GM23338 (cell line): Measurements from ENCODE around the gene DCAF16. TPM values are rescaled to one million over a fixed set of nuclear protein-coding genes. Genes with fewer than 3 reads are reported as not detected.

Experiments
- ATAC-seq: fragments of 200-7000 bp; cut with Tn5 transposase; 3 replicates; pipeline ENCODE4 v1.9.1; 2020
- DNase-seq: peaks from one replicate; pipeline ENCODE4 v3.0.0-alpha.2; 2015; ENCODE audit warnings: low spot score
- H2AFZ ChIP-seq: fragments of 200-600 bp; sonication (generic); 2 replicates; pipeline ENCODE4 v1.8.0; 2016; ENCODE audit warnings: antibody characterized with exemption, mild to moderate bottlenecking, moderate library complexity
- H3F3A ChIP-seq: fragments of 200-600 bp; sonication (generic); replicated peaks from 2 replicates; pipeline ENCODE4 v1.8.0; 2017; ENCODE audit warnings: antibody characterized with exemption, mixed run types, low read depth
- H3K27ac ChIP-seq: fragments of 200-600 bp; sonication (generic); 2 replicates; pipeline ENCODE4 v1.6.1; 2016; ENCODE audit warnings: low read depth
- H3K27me3 ChIP-seq: fragments of 200-600 bp; sonication (generic); 2 replicates; pipeline ENCODE4 v1.8.0; 2016; ENCODE audit warnings: mild to moderate bottlenecking, mixed run types, moderate library complexity; ENCODE audit not compliant: insufficient read depth
- H3K36me3 ChIP-seq: fragments of 200-600 bp; sonication (generic); 2 replicates; pipeline ENCODE4 v1.8.0; 2016; ENCODE audit warnings: mild to moderate bottlenecking; ENCODE audit not compliant: insufficient read depth
- H3K4me1 ChIP-seq: fragments of 200-600 bp; sonication (generic); 2 replicates; pipeline ENCODE4 v1.8.0; 2016; ENCODE audit warnings: mild to moderate bottlenecking, moderate library complexity; ENCODE audit not compliant: insufficient read depth
- H3K4me2 ChIP-seq: fragments of 200-600 bp; sonication (generic); 2 replicates; pipeline ENCODE4 v1.7.1; 2017; ENCODE audit warnings: mixed run types
- H3K4me3 ChIP-seq: fragments of 200-600 bp; sonication (generic); 2 replicates; pipeline ENCODE4 v1.6.1; 2016; ENCODE audit warnings: mixed run types
- H3K79me2 ChIP-seq: fragments of 200-600 bp; sonication (generic); replicated peaks from 2 replicates; pipeline ENCODE4 v1.8.0; 2017; ENCODE audit warnings: mild to moderate bottlenecking; ENCODE audit not compliant: insufficient read depth
- H3K9me2 ChIP-seq: fragments of 200-600 bp; sonication (generic); 2 replicates; pipeline ENCODE4 v1.8.0; 2017; ENCODE audit not compliant: insufficient read depth
- H4K20me1 ChIP-seq: fragments of 200-600 bp; sonication (generic); replicated peaks from 2 replicates; pipeline ENCODE4 v1.8.0; 2017; ENCODE audit warnings: mild to moderate bottlenecking; ENCODE audit not compliant: insufficient read depth
- H3K27ac Mint-ChIP-seq: 2 replicates; pipeline ENCODE4 v1.8.0; 2020; ENCODE audit warnings: inconsistent platforms, mild to moderate bottlenecking, moderate library complexity, mixed read lengths
- H3K27me3 Mint-ChIP-seq: 3 replicates; pipeline ENCODE4 v1.8.0; 2022; ENCODE audit warnings: low read depth, mild to moderate bottlenecking, moderate library complexity, mixed read lengths, inconsistent platforms; ENCODE audit not compliant: insufficient read depth, poor library complexity
- H3K36me3 Mint-ChIP-seq: 3 replicates; pipeline ENCODE4 v1.8.0; 2021; ENCODE audit warnings: low read depth, mild to moderate bottlenecking, inconsistent platforms, moderate library complexity, mixed read lengths
- H3K4me1 Mint-ChIP-seq: 3 replicates; pipeline ENCODE4 v1.8.0; 2020; ENCODE audit warnings: mild to moderate bottlenecking, inconsistent platforms, mixed read lengths
- H3K4me3 Mint-ChIP-seq: 3 replicates; pipeline ENCODE4 v1.8.0; 2021; ENCODE audit warnings: moderate library complexity, mild to moderate bottlenecking, inconsistent platforms, mixed read lengths
- H3K9me3 Mint-ChIP-seq: 3 replicates; pipeline ENCODE4 v1.8.0; 2020; ENCODE audit warnings: moderate library complexity, mild to moderate bottlenecking, inconsistent platforms, mixed read lengths
- CREB1 ChIP-seq: fragments of 250-450 bp; sonication (Bioruptor Pico); IDR thresholded peaks from 2 replicates; pipeline ENCODE4 v1.5.0; 2020; ENCODE audit warnings: low read depth, mild to moderate bottlenecking, moderate library complexity
- CTCF ChIP-seq, 2 experiments: fragments of 200-600 bp in 1 of 2; sonication (generic) in 1 of 2; conservative IDR thresholded peaks; 2 replicates each; pipeline versions ENCODE4 v1.5.1 to v1.6.1; 2016 to 2017; ENCODE audit warnings: antibody characterized with exemption in 2 of 2, low read depth in 2 of 2, mild to moderate bottlenecking in 2 of 2, moderate library complexity in 1 of 2
- ETS1 ChIP-seq: IDR thresholded peaks from 2 replicates; pipeline ENCODE4 v1.6.1; 2016; ENCODE audit warnings: antibody characterized with exemption
- EZH2 ChIP-seq: fragments of 200-600 bp; sonication (generic); IDR thresholded peaks from one replicate; pipeline ENCODE4 v1.8.0; 2017; ENCODE audit warnings: antibody characterized with exemption, mild to moderate bottlenecking, low read depth; ENCODE audit not compliant: unreplicated experiment
- EZH2phosphoT487 ChIP-seq: fragments of 200-600 bp; sonication (generic); IDR thresholded peaks from one replicate; pipeline ENCODE4 v1.8.1; 2018; ENCODE audit warnings: antibody characterized with exemption; ENCODE audit not compliant: unreplicated experiment
- JUNB ChIP-seq: IDR thresholded peaks from one replicate; pipeline ENCODE4 v1.6.1; 2016; ENCODE audit warnings: antibody characterized with exemption; ENCODE audit not compliant: unreplicated experiment
- NANOG ChIP-seq: IDR thresholded peaks from 2 replicates; pipeline ENCODE4 v1.6.1; 2016; ENCODE audit warnings: antibody characterized with exemption, borderline replicate concordance
- POLR2AphosphoS5 ChIP-seq: IDR thresholded peaks from 2 replicates; pipeline ENCODE4 v1.6.1; 2016; ENCODE audit warnings: antibody characterized with exemption, low read depth
- REST ChIP-seq: IDR thresholded peaks from one replicate; pipeline ENCODE4 v1.6.1; 2018; ENCODE audit warnings: antibody characterized with exemption; ENCODE audit not compliant: unreplicated experiment
- STAT1 ChIP-seq: IDR thresholded peaks from one replicate; pipeline ENCODE4 v1.6.1; 2016; ENCODE audit warnings: antibody characterized with exemption; ENCODE audit not compliant: unreplicated experiment
- ZNF114 ChIP-seq: fragments of 250-450 bp; sonication (Bioruptor Pico); IDR thresholded peaks from 2 replicates; pipeline ENCODE4 v1.5.0; 2020; ENCODE audit warnings: mild to moderate bottlenecking, moderate library complexity
- ZNF331 ChIP-seq: fragments of 250-450 bp; sonication (Bioruptor Pico); IDR thresholded peaks from 2 replicates; pipeline ENCODE4 v1.5.0; 2020; ENCODE audit warnings: low read depth, mild to moderate bottlenecking, moderate library complexity
- ZNF462 ChIP-seq: fragments of 250-450 bp; sonication (Bioruptor Pico); IDR thresholded peaks from 2 replicates; pipeline ENCODE4 v1.5.0; 2020; ENCODE audit warnings: mild to moderate bottlenecking, moderate library complexity
- polyA plus RNA-seq: library from polyadenylated mRNA; unstranded; fragments of >200 nt; fragmentation: Nextera tagmentation; extraction: Ambion mirVana; gene quantifications from 2 replicates; pipeline ENCODE4 v1.2.1, GENCODE V29; 2016
- total RNA-seq: library from RNA; depleted of rRNA; stranded (reverse); fragments of >200 nt; shearing (Covaris generic); gene quantifications from 2 replicates; pipeline ENCODE4 v1.2.3, GENCODE V29; 2014

Gene DCAF16
- total and polyA plus RNA-seq, 2 experiments from 2014 or later: 28.7 to 46.3 TPM

- TF ChIP-seq CTCF (conservative IDR thresholded peaks at IDR 0.05; ENCODE audit: low read depth in 2 of 2): no peak
These were observed 584 bp upstream of the DCAF16 start (continued) for GRCh38 chr4:17811078-17811603.

GRCh38 chr4:17809667-17810066 lies 890 bp downstream of the DCAF16 start:
- no peak for DNase-seq
- Mint-ChIP-seq H3K4me3 (peak overlapping the region; percentile 100), H3K36me3 (peaks cover 41% of the 10 kb centered on the region), H3K9me3 (no peaks in the 10 kb centered on the region), H3K27ac (peak overlapping the region; percentile 100), H3K27me3 (no peaks in the 10 kb centered on the region), H3K4me1 (peaks cover 31% of the 10 kb centered on the region)
- peak overlapping the region; percentile 89 for H3K4me2 ChIP-seq
- no peak overlapping the region for H2AFZ ChIP-seq
- H3K9me2 ChIP-seq: no peaks in the 10 kb centered on the region
- H3K27ac ChIP-seq: no peak overlapping the region
- ATAC-seq: no peak
- H3K27me3 ChIP-seq: no peaks in the 10 kb centered on the region
- peaks cover 28% of the 10 kb centered on the region for H3K4me1 ChIP-seq
- peaks cover 19% of the 10 kb centered on the region; the same call in 1 of the 2 replicates for H3K36me3 ChIP-seq
- H3F3A ChIP-seq: no peaks in the 10 kb centered on the region
- peaks cover 48% of the 10 kb centered on the region for H4K20me1 ChIP-seq
- peak overlapping the region; percentile 89 for H3K4me3 ChIP-seq
- peaks cover 91% of the 10 kb centered on the region for H3K79me2 ChIP-seq
- no peak for TF ChIP-seq ZNF331 (CRISPR knock-in tag)
- no peak for TF ChIP-seq CREB1
- no peak for TF ChIP-seq ZNF462
- TF ChIP-seq JUNB: no peak
- no peak for TF ChIP-seq REST
- no peak for TF ChIP-seq ZNF114
- TF ChIP-seq EZH2: no peak
- no peak for TF ChIP-seq STAT1
- no peak for TF ChIP-seq POLR2AphosphoS5
- no peak for TF ChIP-seq ETS1
- TF ChIP-seq EZH2phosphoT487: no peak
- no peak for TF ChIP-seq NANOG
